WTC11 (cell line): ENCODE data around the gene INF2. TPM values are rescaled to one million over a fixed set of nuclear protein-coding genes. Genes with fewer than 3 reads are reported as not detected.

ENCODE experiments used
- ATAC-seq: fragments of 200-7000 bp; cut with Tn5 transposase; 2 replicates; pipeline ENCODE4 v1.10.0; 2021; ENCODE audit warnings: mild to moderate bottlenecking, moderate library complexity
- CTCF ChIA-PET: fragments of 300-600 bp; sonication (Branson Sonifier 250); formaldehyde crosslinking; loops from one replicate; lab custom pipeline; 2021; ENCODE audit warnings: antibody characterized with exemption; lab: Charles Lee
- POLR2A ChIA-PET: fragments of 350-600 bp; sonication (Branson Sonifier 250); formaldehyde crosslinking; loops from one replicate; lab custom pipeline; 2021; ENCODE audit warnings: antibody characterized with exemption; lab: Charles Lee
- DNase-seq: peaks from one replicate; pipeline ENCODE4 v3.0.0; 2021; ENCODE audit warnings: low spot score
- H3K27ac Mint-ChIP-seq: 2 replicates; pipeline ENCODE4 v1.8.0; 2021; ENCODE audit warnings: mixed read lengths
- H3K27me3 Mint-ChIP-seq: 2 replicates; pipeline ENCODE4 v1.8.0; 2021; ENCODE audit warnings: low read depth, mild to moderate bottlenecking, moderate library complexity, mixed read lengths
- H3K36me3 Mint-ChIP-seq: 2 replicates; pipeline ENCODE4 v1.8.0; 2021; ENCODE audit warnings: mixed read lengths
- H3K4me1 Mint-ChIP-seq: 2 replicates; pipeline ENCODE4 v1.8.0; 2022; ENCODE audit warnings: mixed read lengths
- H3K4me3 Mint-ChIP-seq: 2 replicates; pipeline ENCODE4 v1.8.0; 2021; ENCODE audit warnings: mild to moderate bottlenecking, moderate library complexity, mixed read lengths
- H3K9me3 Mint-ChIP-seq: 2 replicates; pipeline ENCODE4 v1.8.0; 2021; ENCODE audit warnings: mixed read lengths
- CBFB ChIP-seq: sonication (generic); formaldehyde crosslinking; IDR thresholded peaks from 2 replicates; pipeline ENCODE4 v1.8.1; 2022; ENCODE audit warnings: mild to moderate bottlenecking, low read depth, missing genetic modification reagents
- CREB1 ChIP-seq: sonication (generic); formaldehyde crosslinking; IDR thresholded peaks from 2 replicates; pipeline ENCODE4 v1.8.0; 2023; ENCODE audit warnings: mild to moderate bottlenecking, missing genetic modification reagents
- ERG ChIP-seq: fragments of 250-450 bp; sonication (Bioruptor Pico); IDR thresholded peaks from 2 replicates; pipeline ENCODE4 v1.8.0; 2021; ENCODE audit warnings: mild to moderate bottlenecking
- GABPB1 ChIP-seq: sonication (generic); formaldehyde crosslinking; IDR thresholded peaks from 2 replicates; pipeline ENCODE4 v1.8.1; 2023; ENCODE audit warnings: mild to moderate bottlenecking, missing genetic modification reagents
- IRF2 ChIP-seq: sonication (generic); formaldehyde crosslinking; IDR thresholded peaks from 2 replicates; pipeline ENCODE4 v1.8.0; 2022; ENCODE audit warnings: low read depth, missing genetic modification reagents, borderline replicate concordance
- NFYB ChIP-seq: sonication (generic); formaldehyde crosslinking; conservative IDR thresholded peaks from 2 replicates; pipeline ENCODE4 v1.8.0; 2022; ENCODE audit warnings: low read depth, missing genetic modification reagents
- NR2C2 ChIP-seq: sonication (generic); formaldehyde crosslinking; IDR thresholded peaks from 2 replicates; pipeline ENCODE4 v1.8.0; 2022; ENCODE audit warnings: mild to moderate bottlenecking, missing genetic modification reagents
- NR3C1 ChIP-seq: sonication (generic); formaldehyde crosslinking; conservative IDR thresholded peaks from 2 replicates; pipeline ENCODE4 v1.8.1; 2023; ENCODE audit warnings: low read depth, mild to moderate bottlenecking, missing genetic modification reagents
- PRDM15 ChIP-seq: sonication (generic); formaldehyde crosslinking; IDR thresholded peaks from 2 replicates; pipeline ENCODE4 v1.8.0; 2022; ENCODE audit warnings: missing genetic modification reagents
- SMAD4 ChIP-seq: sonication (generic); formaldehyde crosslinking; IDR thresholded peaks from 2 replicates; pipeline ENCODE4 v1.8.0; 2022; ENCODE audit warnings: mild to moderate bottlenecking, missing genetic modification reagents
- STAT6 ChIP-seq: sonication (generic); formaldehyde crosslinking; conservative IDR thresholded peaks from 2 replicates; pipeline ENCODE4 v1.8.1; 2023; ENCODE audit warnings: mild to moderate bottlenecking, low read depth, missing genetic modification reagents, moderate library complexity
- TEAD4 ChIP-seq: sonication (generic); formaldehyde crosslinking; IDR thresholded peaks from 2 replicates; pipeline ENCODE4 v1.8.0; 2022; ENCODE audit warnings: mild to moderate bottlenecking, missing genetic modification reagents
- TP53 ChIP-seq: sonication (generic); formaldehyde crosslinking; IDR thresholded peaks from 2 replicates; pipeline ENCODE4 v1.8.1; 2023; ENCODE audit warnings: mild to moderate bottlenecking, missing genetic modification reagents
- USF1 ChIP-seq: sonication (generic); formaldehyde crosslinking; IDR thresholded peaks from 2 replicates; pipeline ENCODE4 v1.8.0; 2022; ENCODE audit warnings: mild to moderate bottlenecking, missing genetic modification reagents
- ZNF532 ChIP-seq: fragments of 250-450 bp; sonication (Bioruptor Pico); IDR thresholded peaks from 2 replicates; pipeline ENCODE4 v1.9.0; 2021; ENCODE audit warnings: mild to moderate bottlenecking, borderline replicate concordance
- ZNF671 ChIP-seq: fragments of 250-450 bp; sonication (Bioruptor Pico); IDR thresholded peaks from 2 replicates; pipeline ENCODE4 v1.8.0; 2021; ENCODE audit warnings: mild to moderate bottlenecking
- ZSCAN18 ChIP-seq: fragments of 250-450 bp; sonication (Bioruptor Pico); IDR thresholded peaks from 2 replicates; pipeline ENCODE4 v2.1.2; 2022; ENCODE audit warnings: mild to moderate bottlenecking, moderate library complexity
- total RNA-seq: library from RNA; stranded (reverse); gene quantifications from 3 replicates; pipeline ENCODE4 v1.2.3, GENCODE V29; 2021
- TF ChIP-seq, protein P1 (sequence below): fragments of 250-450 bp; sonication (Bioruptor Pico); IDR thresholded peaks from 2 replicates; pipeline ENCODE4 v1.9.0; 2021; ENCODE audit warnings: mild to moderate bottlenecking

The INF2 gene
- total RNA-seq, 1 experiment from 2014 or later, result 82.4 TPM

- Mint-ChIP-seq H3K27ac (no peak overlapping the region), H3K36me3 (peaks cover 2% of the 10 kb centered on the region; the same call in 1 of the 2 replicates), H3K9me3 (no peaks in the 10 kb centered on the region), H3K4me1 (no peaks in the 10 kb centered on the region), H3K27me3 (no peaks in the 10 kb centered on the region), H3K4me3 (no peak overlapping the region)
- DNase-seq (no peak), ATAC-seq (no peak)
- ChIA-PET CTCF (interaction anchor here (1.2 to 1.3 kb wide), 2 partner anchors 11 to 16 kb away, joined by 3 read pairs; no protein-coding TSS in a partner anchor), POLR2A (no interaction called here)
- TF ChIP-seq USF1 (CRISPR knock-in tag), result no peak
- TF ChIP-seq NFYB, result no peak
- TF ChIP-seq, protein P1, sequence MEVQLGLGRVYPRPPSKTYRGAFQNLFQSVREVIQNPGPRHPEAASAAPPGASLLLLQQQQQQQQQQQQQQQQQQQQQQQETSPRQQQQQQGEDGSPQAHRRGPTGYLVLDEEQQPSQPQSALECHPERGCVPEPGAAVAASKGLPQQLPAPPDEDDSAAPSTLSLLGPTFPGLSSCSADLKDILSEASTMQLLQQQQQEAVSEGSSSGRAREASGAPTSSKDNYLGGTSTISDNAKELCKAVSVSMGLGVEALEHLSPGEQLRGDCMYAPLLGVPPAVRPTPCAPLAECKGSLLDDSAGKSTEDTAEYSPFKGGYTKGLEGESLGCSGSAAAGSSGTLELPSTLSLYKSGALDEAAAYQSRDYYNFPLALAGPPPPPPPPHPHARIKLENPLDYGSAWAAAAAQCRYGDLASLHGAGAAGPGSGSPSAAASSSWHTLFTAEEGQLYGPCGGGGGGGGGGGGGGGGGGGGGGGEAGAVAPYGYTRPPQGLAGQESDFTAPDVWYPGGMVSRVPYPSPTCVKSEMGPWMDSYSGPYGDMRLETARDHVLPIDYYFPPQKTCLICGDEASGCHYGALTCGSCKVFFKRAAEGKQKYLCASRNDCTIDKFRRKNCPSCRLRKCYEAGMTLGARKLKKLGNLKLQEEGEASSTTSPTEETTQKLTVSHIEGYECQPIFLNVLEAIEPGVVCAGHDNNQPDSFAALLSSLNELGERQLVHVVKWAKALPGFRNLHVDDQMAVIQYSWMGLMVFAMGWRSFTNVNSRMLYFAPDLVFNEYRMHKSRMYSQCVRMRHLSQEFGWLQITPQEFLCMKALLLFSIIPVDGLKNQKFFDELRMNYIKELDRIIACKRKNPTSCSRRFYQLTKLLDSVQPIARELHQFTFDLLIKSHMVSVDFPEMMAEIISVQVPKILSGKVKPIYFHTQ (CRISPR knock-in tag), result no peak
- no peak for TF ChIP-seq TP53 (CRISPR knock-in tag)
- TF ChIP-seq NR2C2, result no peak
- TF ChIP-seq ZNF532 (CRISPR knock-in tag), result no peak
- TF ChIP-seq IRF2 (CRISPR knock-in tag), result no peak
- no peak for TF ChIP-seq GABPB1 (CRISPR knock-in tag)
- no peak for TF ChIP-seq PRDM15 (CRISPR knock-in tag)
- TF ChIP-seq ZNF671 (CRISPR knock-in tag), result no peak
- no peak for TF ChIP-seq ERG (CRISPR knock-in tag)
- no peak for TF ChIP-seq CREB1 (CRISPR knock-in tag)
- no peak for TF ChIP-seq CBFB (CRISPR knock-in tag)
- TF ChIP-seq STAT6 (CRISPR knock-in tag), result no peak
- TF ChIP-seq SMAD4 (CRISPR knock-in tag), result no peak
- TF ChIP-seq NR3C1, result no peak
- no peak for TF ChIP-seq ZSCAN18 (CRISPR knock-in tag)
- no peak for TF ChIP-seq TEAD4 (CRISPR knock-in tag)
Observed at GRCh38 chr14:104741803-104742251, 52.4 kb downstream of the INF2 start.
